Activated naive CD8-positive, alpha-beta T cell treated with anti-CD3 and anti-CD28 coated beads, Interleukin-2, amount 10 ng/mL, durations not matched to agents 7 days and 5 days (primary cell): ENCODE results near the gene NCR3LG1. TPM values are rescaled to one million over a fixed set of nuclear protein-coding genes. Genes with fewer than 3 reads are reported as not detected.
"Not testable (repeated sequence)": the region's sequence is repeated elsewhere in the genome, so short reads cannot be mapped to it uniquely, and the experiment has no call there.

Experiments used
- ATAC-seq: fragments of 150-1000 bp; cut with Tn5 transposase; one replicate; pipeline ENCODE4 v1.10.0; 2021; ENCODE audit warnings: low read depth, moderate library complexity
- POLR2A ChIA-PET: fragments of 350-600 bp; sonication (Branson Sonifier 250); formaldehyde crosslinking; loops from one replicate; lab custom pipeline; 2021; ENCODE audit warnings: antibody characterized with exemption; lab: Charles Lee
- DNase-seq: peaks from one replicate; pipeline ENCODE4 v3.0.0; 2021
- H3K27ac Mint-ChIP-seq: one replicate; pipeline ENCODE4 v1.8.0; 2022; ENCODE audit warnings: mild to moderate bottlenecking, mixed read lengths
- H3K27me3 Mint-ChIP-seq: one replicate; pipeline ENCODE4 v1.8.0; 2022; ENCODE audit warnings: mild to moderate bottlenecking, moderate library complexity, mixed read lengths
- H3K36me3 Mint-ChIP-seq: one replicate; pipeline ENCODE4 v1.8.0; 2021; ENCODE audit warnings: mild to moderate bottlenecking, mixed read lengths
- H3K4me1 Mint-ChIP-seq: one replicate; pipeline ENCODE4 v1.8.0; 2021; ENCODE audit warnings: mixed read lengths
- H3K4me3 Mint-ChIP-seq: one replicate; pipeline ENCODE4 v1.8.0; 2022; ENCODE audit warnings: mild to moderate bottlenecking, moderate library complexity, mixed read lengths
- H3K9me3 Mint-ChIP-seq: one replicate; pipeline ENCODE4 v1.8.0; 2021; ENCODE audit warnings: mixed read lengths
- total RNA-seq, 2 experiments: library from RNA; stranded (reverse); gene quantifications; one replicate each; pipeline ENCODE4 v1.2.3, GENCODE V29; 2021

NCR3LG1 gene
- total RNA-seq, 2 experiments from 2014 or later: 2.7 to 2.9 TPM

- ATAC-seq (no peak), DNase-seq (no peak)
- Mint-ChIP-seq H3K9me3 (no peaks in the 10 kb centered on the region), H3K4me1 (peaks cover 45% of the 10 kb centered on the region), H3K27me3 (peaks cover 33% of the 10 kb centered on the region), H3K4me3 (peak overlapping the region; percentile 58), H3K36me3 (peaks cover 2% of the 10 kb centered on the region), H3K27ac (peak overlapping the region; percentile 84)
- POLR2A ChIA-PET: interaction anchor here (1.5 kb wide), 1 partner anchor 25 kb away, joined by 4 read pairs; the partner anchor contains the start of gene KCNJ11
Measured at GRCh38 chr11:17413414-17414316, 62.1 kb downstream of the NCR3LG1 start.

- POLR2A ChIA-PET: interaction anchor here (1.5 kb wide), 1 partner anchor 26 kb away, joined by 4 read pairs; the partner anchor contains the start of gene KCNJ11
- peak overlapping the region; percentile 84 for H3K27ac Mint-ChIP-seq
- H3K4me1 Mint-ChIP-seq: peaks cover 45% of the 10 kb centered on the region
- peaks cover 39% of the 10 kb centered on the region for H3K27me3 Mint-ChIP-seq
- ATAC-seq (peak; percentile 82), DNase-seq (peak; percentile 61)
- peak overlapping the region; percentile 58 for H3K4me3 Mint-ChIP-seq
- H3K9me3 Mint-ChIP-seq: no peaks in the 10 kb centered on the region
- peaks cover 2% of the 10 kb centered on the region for H3K36me3 Mint-ChIP-seq
Measured at GRCh38 chr11:17414317-17414737, 62.7 kb downstream of the NCR3LG1 start.

- ATAC-seq (peak; percentile 8), DNase-seq (peak; percentile 42)
- POLR2A ChIA-PET: interaction anchor here (1.5 kb wide), 1 partner anchor 26 kb away, joined by 4 read pairs; the partner anchor contains the start of gene KCNJ11
- peaks cover 45% of the 10 kb centered on the region for H3K4me1 Mint-ChIP-seq
- peaks cover 2% of the 10 kb centered on the region for H3K36me3 Mint-ChIP-seq
- H3K9me3 Mint-ChIP-seq: no peaks in the 10 kb centered on the region
- H3K27me3 Mint-ChIP-seq: peaks cover 44% of the 10 kb centered on the region
- H3K4me3 Mint-ChIP-seq: peak overlapping the region; percentile 58
- peak overlapping the region; percentile 84 for H3K27ac Mint-ChIP-seq
Measured at GRCh38 chr11:17414992-17415391, 63.4 kb downstream of the NCR3LG1 start.

GRCh38 chr11:17415523-17416104 is 64.0 kb downstream of the NCR3LG1 start:
- POLR2A ChIA-PET: no interaction called here
- H3K4me1 Mint-ChIP-seq: peaks cover 45% of the 10 kb centered on the region
- no peaks in the 10 kb centered on the region for H3K9me3 Mint-ChIP-seq
- ATAC-seq (no peak), DNase-seq (no peak)
- H3K27ac Mint-ChIP-seq: no peak overlapping the region
- peaks cover 2% of the 10 kb centered on the region for H3K36me3 Mint-ChIP-seq
- peaks cover 49% of the 10 kb centered on the region for H3K27me3 Mint-ChIP-seq
- peak overlapping the region; percentile 58 for H3K4me3 Mint-ChIP-seq

GRCh38 chr11:17416492-17416891 is 64.9 kb downstream of the NCR3LG1 start:
- peaks cover 2% of the 10 kb centered on the region for H3K36me3 Mint-ChIP-seq
- ATAC-seq: no peak
- peaks cover 41% of the 10 kb centered on the region for H3K4me1 Mint-ChIP-seq
- H3K27me3 Mint-ChIP-seq: peaks cover 53% of the 10 kb centered on the region
- peak overlapping the region; percentile 20 for H3K27ac Mint-ChIP-seq
- H3K9me3 Mint-ChIP-seq: no peaks in the 10 kb centered on the region
- no peak overlapping the region for H3K4me3 Mint-ChIP-seq
- DNase-seq: no peak
- POLR2A ChIA-PET: no interaction called here

- Mint-ChIP-seq H3K4me3 (no peak overlapping the region), H3K27ac (no peak overlapping the region), H3K9me3 (no peaks in the 10 kb centered on the region), H3K4me1 (peaks cover 32% of the 10 kb centered on the region), H3K27me3 (peaks cover 63% of the 10 kb centered on the region), H3K36me3 (peaks cover 2% of the 10 kb centered on the region)
- POLR2A ChIA-PET: interaction anchor here (1.4 kb wide), 1 partner anchor 10 kb away, joined by 4 read pairs; no protein-coding TSS in a partner anchor
- ATAC-seq (no peak), DNase-seq (no peak)
Measured at GRCh38 chr11:17418444-17419081, 67.0 kb downstream of the NCR3LG1 start.

GRCh38 chr11:17421781-17422180 is 70.2 kb downstream of the NCR3LG1 start:
- Mint-ChIP-seq H3K9me3 (no peaks in the 10 kb centered on the region), H3K36me3 (no peaks in the 10 kb centered on the region), H3K27me3 (peaks cover 54% of the 10 kb centered on the region), H3K27ac (no peak overlapping the region), H3K4me1 (peaks cover 18% of the 10 kb centered on the region), H3K4me3 (no peak overlapping the region)
- ATAC-seq (no peak), DNase-seq (no peak)
- POLR2A ChIA-PET: no interaction called here

GRCh38 chr11:17423533-17424310 is 72.1 kb downstream of the NCR3LG1 start:
- Mint-ChIP-seq H3K27me3 (peaks cover 41% of the 10 kb centered on the region), H3K4me1 (peaks cover 20% of the 10 kb centered on the region), H3K36me3 (no peaks in the 10 kb centered on the region), H3K9me3 (no peaks in the 10 kb centered on the region), H3K27ac (no peak overlapping the region), H3K4me3 (no peak overlapping the region)
- POLR2A ChIA-PET: no interaction called here
- ATAC-seq: no peak
- DNase-seq: no peak

- H3K27ac Mint-ChIP-seq, ATAC-seq, H3K36me3 Mint-ChIP-seq, POLR2A ChIA-PET, H3K9me3 Mint-ChIP-seq, DNase-seq: not testable (repeated sequence)
- H3K27me3 Mint-ChIP-seq: peaks cover 23% of the 10 kb centered on the region
- peak overlapping the region; percentile 55 for H3K4me3 Mint-ChIP-seq
- peaks cover 18% of the 10 kb centered on the region for H3K4me1 Mint-ChIP-seq
Measured at GRCh38 chr11:17426233-17426632, 74.6 kb downstream of the NCR3LG1 start.

Other genes starting within 250 kb of the NCR3LG1 start
- gene PIK3C2A, start 143.8 kb upstream of the NCR3LG1 start, total RNA-seq: 10 to 100 TPM; 27.6 to 31.4 TPM
- 100 to 1,000 TPM; 168 to 170 TPM for gene NUCB2, start 75.1 kb upstream of the NCR3LG1 start, total RNA-seq
- gene KCNJ11, start 36.9 kb downstream of the NCR3LG1 start, total RNA-seq: 1 to 10 TPM; 1.8 to 2.7 TPM
- not detected for gene ABCC8, start 125.0 kb downstream of the NCR3LG1 start, total RNA-seq
- gene USH1C, start 192.6 kb downstream of the NCR3LG1 start, total RNA-seq: not detected
- not detected for gene OTOG, start 195.5 kb downstream of the NCR3LG1 start, total RNA-seq